IMR-90 (cell line): ENCODE data around the gene KCNJ4.

Experiments
- BHLHE40 ChIP-seq: fragments of 150-350 bp; IDR thresholded peaks from 2 replicates; pipeline ENCODE4 v1.6.1; 2016; ENCODE audit warnings: mild to moderate bottlenecking, low read depth, low read length
- CEBPB ChIP-seq: IDR thresholded peaks from 2 replicates; pipeline ENCODE4 v1.6.1; 2012; ENCODE audit warnings: low read depth, low read length, improper control_type of control experiment
- CHD1 ChIP-seq: IDR thresholded peaks from 2 replicates; pipeline ENCODE4 v1.6.1; 2012; ENCODE audit warnings: low read depth, low read length, improper control_type of control experiment
- CTCF ChIP-seq: conservative IDR thresholded peaks from 2 replicates; pipeline ENCODE4 v1.5.1; 2012; ENCODE audit warnings: mild to moderate bottlenecking, low read depth, low read length, improper control_type of control experiment
- ELK1 ChIP-seq: fragments of 150-350 bp; IDR thresholded peaks from 2 replicates; pipeline ENCODE4 v1.6.1; 2016; ENCODE audit warnings: low read depth, mild to moderate bottlenecking, low read length, moderate library complexity, borderline replicate concordance
- FOS ChIP-seq: fragments of 150-350 bp; IDR thresholded peaks from 2 replicates; pipeline ENCODE4 v1.6.1; 2016; ENCODE audit warnings: low read depth, low read length
- MAFK ChIP-seq: IDR thresholded peaks from 2 replicates; pipeline ENCODE4 v1.6.1; 2012; ENCODE audit warnings: low read depth, low read length, improper control_type of control experiment
- MAZ ChIP-seq: IDR thresholded peaks from 2 replicates; pipeline ENCODE4 v1.6.1; 2012; ENCODE audit warnings: low read depth, mild to moderate bottlenecking, low read length, improper control_type of control experiment, moderate library complexity, borderline replicate concordance
- MXI1 ChIP-seq: IDR thresholded peaks from 2 replicates; pipeline ENCODE4 v1.6.1; 2012; ENCODE audit warnings: low read depth, mild to moderate bottlenecking, low read length, moderate library complexity, borderline replicate concordance
- NFE2L2 ChIP-seq: fragments of 150-350 bp; IDR thresholded peaks from 2 replicates; pipeline ENCODE4 v1.6.1; 2016; ENCODE audit warnings: low read depth, mild to moderate bottlenecking, low read length
- POLR2A ChIP-seq: IDR thresholded peaks from 2 replicates; pipeline ENCODE4 v1.6.1; 2012; ENCODE audit warnings: mild to moderate bottlenecking, low read depth, low read length
- RAD21 ChIP-seq: IDR thresholded peaks from 2 replicates; pipeline ENCODE4 v1.6.1; 2012; ENCODE audit warnings: low read length, improper control_type of control experiment
- USF2 ChIP-seq: fragments of 150-350 bp; IDR thresholded peaks from 2 replicates; pipeline ENCODE4 v1.6.1; 2017; ENCODE audit warnings: mild to moderate bottlenecking, antibody characterized with exemption, low read length, low read depth

- TF ChIP-seq CTCF (peak; percentile 59), POLR2A (no peak), CEBPB (no peak), RAD21 (peak; percentile 36), USF2 (no peak), MAFK (no peak), CHD1 (no peak), MXI1 (no peak), NFE2L2 (no peak), ELK1 (no peak), BHLHE40 (no peak), MAZ (no peak), FOS (no peak)
Observed at GRCh38 chr22:38412435-38413084, 42.4 kb downstream of the KCNJ4 start.
